Measurements from ENCODE around the gene GPNMB. TPM values are rescaled to one million over a fixed set of nuclear protein-coding genes. Genes with fewer than 3 reads are reported as not detected.

The GPNMB gene
- total RNA-seq, 1 experiment from 2014 or later, result 0.04 TPM

DNA sequence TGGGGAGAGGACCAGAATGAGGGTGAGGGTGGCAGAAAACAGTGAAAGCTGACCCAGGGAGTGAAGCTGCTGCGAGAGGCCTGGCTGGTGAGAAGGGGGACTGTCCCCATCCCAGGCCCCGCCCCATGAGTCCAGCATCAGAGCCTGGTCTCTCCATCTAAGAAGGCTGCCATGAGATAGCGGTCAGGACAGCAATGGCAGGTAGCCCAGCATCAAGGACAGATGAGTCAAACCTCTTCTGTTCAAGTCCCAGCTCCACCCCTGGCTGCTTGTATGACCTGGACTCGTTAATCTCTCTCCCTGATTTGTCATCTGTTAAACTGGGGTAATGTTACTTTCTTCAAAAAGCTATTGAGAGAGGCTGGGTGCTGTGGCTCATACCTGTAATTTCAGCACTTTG lies 22.2 kb downstream of the GPNMB start:
- Histone ChIP-seq H3K4me2 (ENCODE audit: low read length) (no peak overlapping the region), H3K4me3 (ENCODE audit: low read length) (no peak overlapping the region), H4K20me1 (ENCODE audit: low read length) (no peaks in the 10 kb centered on the region), H3K27me3 (ENCODE audit: low read length) (no peaks in the 10 kb centered on the region), H2AFZ (ENCODE audit: low read length) (no peak overlapping the region), H3F3A (ENCODE audit: low read length, unreplicated experiment) (no peaks in the 10 kb centered on the region), H3K36me3 (ENCODE audit: low read depth, low read length) (no peaks in the 10 kb centered on the region), H3K4me1 (ENCODE audit: insufficient read depth, low read length) (peaks cover 5% of the 10 kb centered on the region), H3K27ac (ENCODE audit: low read length) (no peak overlapping the region), H3K79me2 (ENCODE audit: low read length) (no peaks in the 10 kb centered on the region), H3K9me3 (ENCODE audit: low read length) (no peaks in the 10 kb centered on the region), H3K9ac (ENCODE audit: low read length) (no peak overlapping the region), H3K9me2 (replicated peaks; ENCODE audit: low read length) (no peaks in the 10 kb centered on the region)
- intact Hi-C loops (cut with micrococcal nuclease), result loop anchor here (10.0 kb wide), 1 partner anchor 184 kb away; no protein-coding TSS in a partner anchor
- CTCF ChIA-PET, result no interaction called here
- no TSS peak for BruUV-seq (replicated peaks)
- ATAC-seq (peak; percentile 21), DNase-seq (peak; percentile 52)
- no peak for TF ChIP-seq EZH2phosphoT487 (IDR thresholded peaks at IDR 0.05; ENCODE audit: borderline replicate concordance, low read length)
- no peak for TF ChIP-seq EZH2 (IDR thresholded peaks at IDR 0.05; ENCODE audit: low read length, unreplicated experiment)
- no peak for TF ChIP-seq CTCF (conservative IDR thresholded peaks at IDR 0.05; ENCODE audit: low read depth, low read length)
- POLR2A ChIA-PET (ENCODE audit: unreplicated experiment), result no interaction called here

- Histone ChIP-seq H3K9me3 (ENCODE audit: low read length) (no peaks in the 10 kb centered on the region), H4K20me1 (ENCODE audit: low read length) (no peaks in the 10 kb centered on the region), H3F3A (ENCODE audit: low read length, unreplicated experiment) (no peaks in the 10 kb centered on the region), H3K9me2 (replicated peaks; ENCODE audit: low read length) (no peaks in the 10 kb centered on the region), H2AFZ (ENCODE audit: low read length) (no peak overlapping the region), H3K27me3 (ENCODE audit: low read length) (no peaks in the 10 kb centered on the region), H3K36me3 (ENCODE audit: low read depth, low read length) (no peaks in the 10 kb centered on the region), H3K27ac (ENCODE audit: low read length) (no peak overlapping the region), H3K9ac (ENCODE audit: low read length) (no peak overlapping the region), H3K4me1 (ENCODE audit: insufficient read depth, low read length) (peaks cover 9% of the 10 kb centered on the region), H3K4me3 (ENCODE audit: low read length) (no peak overlapping the region), H3K4me2 (ENCODE audit: low read length) (no peak overlapping the region), H3K79me2 (ENCODE audit: low read length) (no peaks in the 10 kb centered on the region)
- intact Hi-C loops (cut with micrococcal nuclease), result no loop called here
- POLR2A ChIA-PET (ENCODE audit: unreplicated experiment), result no interaction called here
- no peak for ATAC-seq
- CTCF ChIA-PET, result interaction anchor here (0.5 to 3.0 kb wide), 13 partner anchors 8 to 282 kb away, joined by 3 to 24 read pairs (median 6); no protein-coding TSS in a partner anchor
- BruUV-seq (replicated peaks), result no TSS peak
- TF ChIP-seq EZH2phosphoT487 (IDR thresholded peaks at IDR 0.05; ENCODE audit: borderline replicate concordance, low read length), result no peak
- no peak for TF ChIP-seq CTCF (conservative IDR thresholded peaks at IDR 0.05; ENCODE audit: low read depth, low read length)
- TF ChIP-seq EZH2 (IDR thresholded peaks at IDR 0.05; ENCODE audit: low read length, unreplicated experiment), result no peak
- DNase-seq, result no peak
Measured at GRCh38 chr7:23272275-23272674, 25.7 kb downstream of the GPNMB start.

DNA sequence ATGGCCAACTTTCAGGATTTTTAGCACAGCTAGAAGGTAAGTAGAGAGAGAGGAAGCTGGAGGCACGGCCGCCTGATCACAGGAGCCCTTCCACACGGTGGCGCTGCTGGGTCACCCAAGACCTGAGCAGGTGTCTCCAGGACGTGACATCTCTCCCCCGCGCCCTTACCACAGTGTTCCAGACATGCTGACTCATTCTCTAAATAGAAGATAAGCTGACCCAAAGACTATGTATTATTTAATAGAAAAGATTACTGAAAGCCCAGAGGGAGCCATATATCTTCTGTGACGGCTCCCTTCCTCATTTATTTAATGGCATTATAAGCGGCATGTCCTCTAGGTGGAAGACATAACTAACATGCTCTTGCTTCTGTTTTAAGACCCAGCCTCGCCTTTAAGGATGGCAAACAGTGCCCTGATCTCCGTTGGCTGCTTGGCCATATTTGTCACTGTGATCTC lies 26.6 kb downstream of the GPNMB start:
- ATAC-seq (peak; percentile 94), DNase-seq (peak; percentile 96)
- Histone ChIP-seq H3K9ac (ENCODE audit: low read length) (no peak overlapping the region), H3K4me1 (ENCODE audit: insufficient read depth, low read length) (peaks cover 9% of the 10 kb centered on the region), H3K79me2 (ENCODE audit: low read length) (no peaks in the 10 kb centered on the region), H4K20me1 (ENCODE audit: low read length) (no peaks in the 10 kb centered on the region), H3K4me2 (ENCODE audit: low read length) (peak overlapping the region; percentile 62), H2AFZ (ENCODE audit: low read length) (peak overlapping the region; percentile 44; the same call in 1 of the 2 replicates), H3K27me3 (ENCODE audit: low read length) (no peaks in the 10 kb centered on the region), H3K4me3 (ENCODE audit: low read length) (peak overlapping the region; percentile 29; the same call in 1 of the 2 replicates), H3F3A (ENCODE audit: low read length, unreplicated experiment) (no peaks in the 10 kb centered on the region), H3K36me3 (ENCODE audit: low read depth, low read length) (no peaks in the 10 kb centered on the region), H3K9me3 (ENCODE audit: low read length) (no peaks in the 10 kb centered on the region), H3K9me2 (replicated peaks; ENCODE audit: low read length) (no peaks in the 10 kb centered on the region), H3K27ac (ENCODE audit: low read length) (peak overlapping the region; percentile 40)
- intact Hi-C loops (cut with micrococcal nuclease), result loop anchor here (1.0 kb wide), 4 partner anchors 60 to 439 kb away; no protein-coding TSS in a partner anchor
- ChIA-PET POLR2A (ENCODE audit: unreplicated experiment) (no interaction called here), CTCF (interaction anchor here (0.5 to 3.0 kb wide), 26 partner anchors 14 to 1170 kb away, joined by 3 to 24 read pairs (median 4); partner anchors contain the start of gene MALSU1)
- no TSS peak for BruUV-seq (replicated peaks)
- TF ChIP-seq CTCF (conservative IDR thresholded peaks at IDR 0.05; ENCODE audit: low read depth, low read length) (peak; percentile 90), EZH2 (IDR thresholded peaks at IDR 0.05; ENCODE audit: low read length, unreplicated experiment) (no peak)
